Esophagus squamous epithelium (tissue), 5 donors: Measurements from ENCODE around the gene FOXQ1. TPM values are rescaled to one million over a fixed set of nuclear protein-coding genes. Genes with fewer than 3 reads are reported as not detected.

Source experiments
- DNase-seq: peaks from one replicate; lab custom pipeline; 2025; lab: John Stamatoyannopoulos, UW
- H3K27ac ChIP-seq, 4 donors: fragments of 200-600 bp; sonication (generic); one replicate each; pipeline ENCODE4 v1.5.1; 2016 to 2019; ENCODE audit warnings: mild to moderate bottlenecking in 1 of 4
- H3K27me3 ChIP-seq, 4 donors: fragments of 200-600 bp; sonication (generic); 1 replicate in 3 of 4; 2 replicates in 1 of 4; pipeline versions ENCODE4 v1.5.1 to v1.6.0; 2017 to 2021; ENCODE audit warnings: antibody characterized with exemption in 1 of 4
- H3K36me3 ChIP-seq, 3 donors: fragments of 200-600 bp; sonication (generic); one replicate each; pipeline ENCODE4 v1.5.1; 2016 to 2019
- H3K4me1 ChIP-seq, 3 donors: fragments of 200-600 bp; sonication (generic); one replicate each; pipeline ENCODE4 v1.5.1; 2017 to 2019
- H3K4me3 ChIP-seq, 4 donors: fragments of 200-600 bp; sonication (generic); 1 replicate in 3 of 4; 2 replicates in 1 of 4; pipeline ENCODE4 v1.5.1; 2016 to 2019; ENCODE audit warnings: mild to moderate bottlenecking in 2 of 4, moderate library complexity in 1 of 4
- H3K9me3 ChIP-seq, 3 donors: fragments of 200-600 bp; sonication (generic); one replicate each; pipeline ENCODE4 v1.5.1; 2016 to 2019
- POLR2A ChIP-seq, 4 donors: fragments of 450-650 bp; IDR thresholded peaks; one replicate each; pipeline ENCODE4 v1.6.1; 2017; ENCODE audit warnings: antibody characterized with exemption in 4 of 4, mild to moderate bottlenecking in 4 of 4, moderate library complexity in 3 of 4
- WGBS, 2 donors: methylation state at CpG; one replicate each; pipeline ENCODE4 v1.1.5; 2018; 5-methylcytosine and 5-hydroxymethylcytosine counted together
- intact Hi-C: fragments of 100-400 bp; cut with DNase I; formaldehyde crosslinking; loops from one replicate; pipeline ENCODE4 v1.15.0; 2022
- total RNA-seq, 4 donors: library from RNA; depleted of rRNA; stranded (reverse); fragments of >200 nt; gene quantifications; one replicate each; pipeline ENCODE4 v1.1.0, GENCODE V29; 2016
- TF ChIP-seq, protein P1 (sequence below), 6 experiments: fragments of 450-650 bp in 4 of 6; fragments of 200-600 bp in 2 of 6; sonication (generic) in 2 of 6; IDR thresholded peaks; one replicate each; pipeline ENCODE4 v1.5.1; 2016 to 2019; ENCODE audit warnings: antibody characterized with exemption in 6 of 6, mild to moderate bottlenecking in 4 of 6, moderate library complexity in 4 of 6
- donor health status: DM: yes; HTN: yes; CAD: no.

The FOXQ1 gene
- total RNA-seq, 4 donors from 2014 or later = 8.1 to 13.0 (median 10.7) TPM

DNA sequence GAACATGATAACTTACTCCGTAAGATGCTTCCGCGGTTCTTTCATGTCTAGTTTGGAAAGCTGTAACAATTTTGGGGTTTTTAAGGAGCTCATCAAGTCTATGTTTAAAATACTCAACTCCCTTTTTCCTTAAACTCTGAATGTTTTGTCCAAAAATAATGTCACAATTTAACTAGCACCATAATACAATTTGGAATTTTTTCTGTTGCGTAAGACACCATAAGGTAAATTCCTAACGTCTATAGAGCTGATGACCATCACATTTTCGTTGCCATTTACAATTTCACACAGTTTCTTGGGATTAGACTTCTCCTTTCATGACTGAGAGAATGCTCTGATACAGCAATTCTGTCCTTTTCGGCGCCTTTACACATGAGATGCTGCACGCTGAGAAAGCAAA lies 50.7 kb downstream of the FOXQ1 start:
- H3K36me3 ChIP-seq = no peaks in the 10 kb centered on the region
- WGBS, 2 donors = 87 to 89% methylated on average over 9 of the region's 9 CpGs
- no peak overlapping the region for H3K4me3 ChIP-seq
- H3K9me3 ChIP-seq = no peaks in the 10 kb centered on the region
- H3K27ac ChIP-seq = peak overlapping the region in 1 of 4 donors; percentile 80
- TF ChIP-seq, protein P1, sequence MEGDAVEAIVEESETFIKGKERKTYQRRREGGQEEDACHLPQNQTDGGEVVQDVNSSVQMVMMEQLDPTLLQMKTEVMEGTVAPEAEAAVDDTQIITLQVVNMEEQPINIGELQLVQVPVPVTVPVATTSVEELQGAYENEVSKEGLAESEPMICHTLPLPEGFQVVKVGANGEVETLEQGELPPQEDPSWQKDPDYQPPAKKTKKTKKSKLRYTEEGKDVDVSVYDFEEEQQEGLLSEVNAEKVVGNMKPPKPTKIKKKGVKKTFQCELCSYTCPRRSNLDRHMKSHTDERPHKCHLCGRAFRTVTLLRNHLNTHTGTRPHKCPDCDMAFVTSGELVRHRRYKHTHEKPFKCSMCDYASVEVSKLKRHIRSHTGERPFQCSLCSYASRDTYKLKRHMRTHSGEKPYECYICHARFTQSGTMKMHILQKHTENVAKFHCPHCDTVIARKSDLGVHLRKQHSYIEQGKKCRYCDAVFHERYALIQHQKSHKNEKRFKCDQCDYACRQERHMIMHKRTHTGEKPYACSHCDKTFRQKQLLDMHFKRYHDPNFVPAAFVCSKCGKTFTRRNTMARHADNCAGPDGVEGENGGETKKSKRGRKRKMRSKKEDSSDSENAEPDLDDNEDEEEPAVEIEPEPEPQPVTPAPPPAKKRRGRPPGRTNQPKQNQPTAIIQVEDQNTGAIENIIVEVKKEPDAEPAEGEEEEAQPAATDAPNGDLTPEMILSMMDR (IDR thresholded peaks at IDR 0.05) = no peak
- no peak for TF ChIP-seq POLR2A (IDR thresholded peaks at IDR 0.05)
- intact Hi-C loops = no loop called here
- peaks cover 0 to 28% (median 5%) of the 10 kb centered on the region in 3 donors for H3K4me1 ChIP-seq
- no peak for DNase-seq
- peaks cover 0 to 30% (median 0%) of the 10 kb centered on the region in 4 donors for H3K27me3 ChIP-seq

DNA sequence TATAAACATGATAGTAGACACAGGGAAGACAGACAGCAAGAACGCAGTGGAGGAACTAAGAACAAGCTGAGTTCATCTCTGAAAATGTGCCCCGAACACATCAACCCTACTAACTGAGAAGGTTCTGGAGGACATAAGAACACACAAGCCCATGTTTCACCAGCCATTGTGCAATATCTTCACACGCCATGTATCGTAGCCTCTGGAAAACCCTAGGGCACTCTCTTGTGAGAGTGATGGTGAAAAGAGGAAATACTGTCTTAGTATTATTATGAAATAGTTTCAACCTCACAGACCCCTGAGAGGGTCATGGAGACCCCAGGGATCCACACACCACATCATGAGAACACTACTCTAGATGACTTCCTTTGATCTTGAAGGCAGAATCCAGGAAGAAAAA lies 51.4 kb downstream of the FOXQ1 start:
- Histone ChIP-seq H3K9me3 (no peaks in the 10 kb centered on the region), H3K27me3 (peaks cover 0 to 30% (median 0%) of the 10 kb centered on the region in 4 donors), H3K27ac (peak overlapping the region in 3 of 4 donors; percentile 62 to 85 (median 80)), H3K4me3 (no peak overlapping the region), H3K4me1 (peaks cover 0 to 28% (median 5%) of the 10 kb centered on the region in 3 donors), H3K36me3 (no peaks in the 10 kb centered on the region)
- 70 to 74% methylated on average over 4 of the region's 4 CpGs for WGBS, 2 donors
- intact Hi-C loops = no loop called here
- DNase-seq = no peak
- no peak for TF ChIP-seq POLR2A (IDR thresholded peaks at IDR 0.05)
- TF ChIP-seq, protein P1 (IDR thresholded peaks at IDR 0.05) = no peak

DNA sequence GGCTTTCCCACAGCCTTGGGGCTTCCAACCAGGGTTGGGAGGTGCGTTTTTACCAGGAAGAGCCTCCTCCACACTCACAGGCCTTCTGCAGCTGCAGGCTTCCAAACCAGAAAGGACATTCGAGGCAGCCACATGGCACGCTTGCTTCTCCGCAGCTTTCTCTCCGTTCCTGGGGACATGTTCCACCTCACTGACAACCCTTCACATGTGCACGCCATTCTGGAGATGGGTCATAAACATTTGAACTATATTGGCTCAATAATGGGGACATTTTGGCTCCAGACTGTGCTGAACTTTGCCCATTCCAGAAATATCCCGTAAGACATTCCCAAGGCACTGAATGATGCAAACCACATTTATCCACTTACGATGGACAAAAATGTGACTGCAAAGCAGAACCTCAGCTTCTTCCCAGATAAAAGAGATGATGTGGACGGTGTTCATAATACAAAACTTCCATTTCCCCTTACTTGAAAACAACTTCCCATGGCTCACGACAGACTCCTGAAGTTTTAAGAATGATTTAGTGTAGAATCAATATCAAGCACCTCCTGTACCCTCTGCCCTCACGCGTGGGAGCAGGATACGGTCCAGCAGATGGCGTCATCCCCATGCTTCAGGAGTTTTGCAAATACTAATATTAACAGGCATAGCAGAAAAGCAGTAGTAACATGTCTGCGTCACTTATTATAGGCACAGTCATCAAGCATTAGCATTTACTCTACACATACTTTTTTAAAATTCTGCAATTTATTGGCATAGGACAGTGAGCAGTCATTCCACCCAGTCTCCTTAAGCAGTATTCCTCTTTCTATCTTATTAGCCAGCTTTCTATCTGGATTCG lies 52.1 kb downstream of the FOXQ1 start:
- no peak for DNase-seq
- Histone ChIP-seq H3K4me3 (no peak overlapping the region), H3K27me3 (peaks cover 0 to 33% (median 0%) of the 10 kb centered on the region in 4 donors), H3K36me3 (no peaks in the 10 kb centered on the region), H3K4me1 (peaks cover 0 to 28% (median 5%) of the 10 kb centered on the region in 3 donors), H3K27ac (peak overlapping the region; percentile 62 to 86 (median 82)), H3K9me3 (no peaks in the 10 kb centered on the region)
- 40 to 44% methylated on average over 14 to 16 of the region's 16 CpGs for WGBS, 2 donors
- intact Hi-C loops = no loop called here
- TF ChIP-seq, protein P1 (IDR thresholded peaks at IDR 0.05) = peak in 4 of 6 experiments; percentile 6 to 31 (median 20)
- TF ChIP-seq POLR2A (IDR thresholded peaks at IDR 0.05) = no peak

Other genes starting within 250 kb of the FOXQ1 start
- 10 to 100 TPM in 1 of 4 donors, 1 to 10 TPM in 2, under 1 TPM in 1; 0.34 to 12.4 (median 4.0) TPM for gene FOXF2, start 77.5 kb downstream of the FOXQ1 start, total RNA-seq